GM19468 (cell line): ENCODE data around the gene NLRP6.

Source experiments
- ATAC-seq: cut with Tn5 transposase; IDR thresholded peaks from one replicate; pipeline ENCODE4 v1.9.1; 2021; ENCODE audit warnings: mild to moderate bottlenecking, moderate library complexity, moderate number of reproducible peaks; ENCODE audit not compliant: unreplicated experiment; ENCODE audit errors: extremely low read depth

The NLRP6 gene

DNA sequence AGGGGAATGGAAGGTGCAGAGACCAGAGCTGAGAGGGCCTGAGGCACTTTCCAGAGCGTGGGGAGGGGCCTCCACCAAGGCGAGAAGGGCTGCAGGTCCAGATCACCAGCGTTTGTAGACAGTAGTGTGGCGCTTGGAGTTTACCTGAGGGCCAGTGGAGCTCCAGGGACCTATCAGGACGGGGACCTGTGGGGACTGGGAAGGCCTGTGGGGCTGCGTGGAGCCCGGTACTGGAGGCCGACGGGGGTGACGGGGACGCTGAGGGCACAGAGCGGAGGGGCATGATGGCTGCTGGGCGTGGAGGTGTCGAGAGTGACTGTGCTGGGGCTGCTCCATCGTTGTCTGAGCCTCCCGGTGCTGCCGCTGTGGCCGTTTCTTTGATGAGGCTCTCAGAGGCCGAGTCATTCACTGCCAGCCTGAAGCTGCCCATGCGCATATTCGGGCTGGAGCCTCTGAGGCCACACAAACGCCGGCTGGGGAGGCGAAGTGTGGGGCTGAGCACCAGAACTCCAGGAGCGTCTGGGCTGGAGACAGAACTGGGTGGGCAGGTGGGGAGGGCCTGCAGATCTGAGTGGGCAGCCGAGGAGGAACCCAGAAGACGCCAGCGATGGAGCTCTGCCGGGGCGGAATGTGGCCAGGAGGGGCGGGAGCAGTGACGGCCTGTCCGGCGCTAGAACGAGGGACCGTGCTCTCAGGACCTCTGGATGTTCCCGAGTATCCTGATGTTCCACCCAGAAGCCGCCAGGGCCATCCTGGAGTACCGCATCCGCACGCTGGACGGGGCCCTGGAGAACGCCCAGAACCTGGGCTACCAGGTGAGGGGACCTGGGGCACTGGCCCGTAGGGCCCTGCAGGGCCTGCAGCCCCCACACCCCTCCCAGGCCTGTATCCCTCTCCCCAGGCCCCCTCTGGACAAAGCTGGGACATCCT lies 13.3 kb downstream of the NLRP6 start:
- ATAC-seq = no peak

DNA sequence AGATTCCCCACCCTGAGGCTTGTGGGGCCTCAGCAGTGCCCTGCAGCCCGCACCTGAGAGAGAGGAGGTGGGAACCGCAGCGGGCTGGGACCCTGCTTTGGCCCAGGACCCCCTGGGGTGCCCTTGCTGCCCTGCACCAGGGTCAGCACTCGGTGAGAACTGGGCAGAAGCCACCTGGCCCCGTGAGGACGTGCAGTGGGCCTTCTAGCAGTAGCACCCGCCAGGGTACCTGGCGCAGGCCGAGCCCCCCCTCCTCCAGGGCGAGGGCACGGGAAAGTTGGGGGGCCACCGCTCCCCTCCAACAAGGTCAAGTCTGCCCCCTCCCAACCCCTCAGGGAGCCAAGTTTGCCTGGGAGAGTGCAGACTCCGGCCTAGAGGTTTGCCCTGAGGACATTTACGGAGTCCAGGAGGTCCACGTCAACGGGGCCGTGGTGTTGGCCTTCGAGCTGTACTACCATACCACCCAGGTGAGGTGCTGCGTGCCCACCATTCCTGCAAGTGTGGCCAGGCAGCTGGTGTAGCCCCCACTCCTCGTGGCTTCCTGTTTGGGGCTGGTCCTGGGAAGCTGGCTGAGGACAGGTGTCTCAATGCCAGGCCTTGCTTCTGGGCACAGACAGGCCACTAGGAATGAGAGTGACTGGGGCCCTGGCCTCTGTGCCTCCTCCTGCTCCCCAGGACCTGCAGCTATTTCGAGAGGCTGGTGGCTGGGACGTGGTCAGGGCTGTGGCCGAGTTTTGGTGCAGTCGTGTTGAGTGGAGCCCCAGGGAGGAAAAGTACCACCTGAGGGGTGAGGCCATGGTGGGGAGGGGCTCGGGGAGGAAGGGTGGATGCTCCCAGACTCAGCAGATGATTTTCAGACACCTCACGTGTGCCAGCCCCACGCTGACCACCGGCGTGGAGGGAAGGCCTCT lies 14.3 kb downstream of the NLRP6 start:
- no peak for ATAC-seq

DNA sequence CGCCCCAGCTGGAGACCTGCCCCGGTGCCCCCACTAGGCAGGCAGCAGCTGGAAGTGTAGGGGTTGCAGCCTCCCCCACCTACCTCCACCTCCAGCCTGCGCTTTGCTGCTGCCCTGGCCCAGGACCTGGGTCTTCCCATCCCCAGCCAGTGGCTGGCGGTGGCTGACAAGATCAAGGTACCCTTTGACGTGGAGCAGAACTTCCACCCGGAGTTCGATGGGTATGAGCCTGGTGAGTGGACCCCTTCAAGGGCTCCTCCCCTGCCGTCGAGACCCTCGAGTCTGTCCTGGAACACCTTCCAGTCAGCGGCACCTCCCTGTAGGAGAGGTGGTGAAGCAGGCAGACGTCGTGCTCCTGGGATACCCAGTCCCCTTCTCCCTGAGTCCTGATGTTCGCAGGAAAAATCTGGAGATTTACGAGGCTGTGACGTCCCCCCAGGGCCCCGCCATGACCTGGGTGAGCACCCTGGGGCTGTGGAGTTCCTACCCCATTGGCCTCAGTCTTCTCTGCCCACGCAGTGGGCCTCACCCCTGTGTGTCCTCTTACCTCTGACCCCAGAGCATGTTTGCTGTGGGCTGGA lies 15.2 kb downstream of the NLRP6 start:
- no peak for ATAC-seq

- no peak for ATAC-seq
These were observed 15.8 kb downstream of the NLRP6 start for GRCh38 chr11:293852-294661.

GRCh38 chr11:294780-295179 lies 16.6 kb downstream of the NLRP6 start:
- no peak for ATAC-seq

DNA sequence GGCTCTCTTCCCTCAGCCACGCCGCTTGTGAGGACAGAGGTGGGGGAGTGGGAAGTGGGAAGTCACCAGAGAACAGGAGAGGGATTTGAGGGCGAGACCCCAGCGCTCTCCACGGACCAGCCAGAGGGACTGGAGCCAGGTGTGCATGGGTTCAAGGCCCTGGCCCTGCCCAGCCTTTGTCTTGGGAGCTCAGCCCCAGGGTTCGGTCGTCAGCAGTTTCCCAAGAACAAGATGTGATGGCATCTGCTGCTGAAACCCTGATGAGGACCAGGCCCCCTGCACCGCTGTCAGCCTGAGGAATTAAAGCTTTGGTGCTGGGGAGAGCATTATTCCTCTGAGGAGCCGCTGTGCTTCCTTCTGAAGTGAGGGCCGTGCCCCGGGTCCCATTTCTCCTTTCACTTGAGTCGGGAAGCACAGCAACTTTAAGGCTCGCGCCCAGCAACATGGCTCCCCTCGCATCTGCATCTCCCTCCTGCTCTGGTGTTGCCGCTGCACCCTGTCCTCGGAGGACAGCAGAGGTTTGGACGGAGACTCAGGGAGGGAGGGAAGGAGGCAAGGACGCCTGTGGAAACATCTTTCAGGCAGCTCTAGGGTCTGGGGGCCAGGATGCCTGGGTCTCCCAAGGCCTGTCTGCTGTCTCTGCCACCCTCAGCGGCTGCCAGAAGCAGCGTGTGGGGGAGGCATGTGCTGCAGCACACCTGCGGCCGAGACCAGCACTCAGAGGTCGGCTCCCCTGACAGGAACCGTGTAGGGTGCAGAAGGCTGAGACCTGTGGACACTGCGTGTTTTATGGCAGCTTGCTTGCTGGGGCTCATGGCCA lies 17.4 kb downstream of the NLRP6 start:
- no peak for ATAC-seq

DNA sequence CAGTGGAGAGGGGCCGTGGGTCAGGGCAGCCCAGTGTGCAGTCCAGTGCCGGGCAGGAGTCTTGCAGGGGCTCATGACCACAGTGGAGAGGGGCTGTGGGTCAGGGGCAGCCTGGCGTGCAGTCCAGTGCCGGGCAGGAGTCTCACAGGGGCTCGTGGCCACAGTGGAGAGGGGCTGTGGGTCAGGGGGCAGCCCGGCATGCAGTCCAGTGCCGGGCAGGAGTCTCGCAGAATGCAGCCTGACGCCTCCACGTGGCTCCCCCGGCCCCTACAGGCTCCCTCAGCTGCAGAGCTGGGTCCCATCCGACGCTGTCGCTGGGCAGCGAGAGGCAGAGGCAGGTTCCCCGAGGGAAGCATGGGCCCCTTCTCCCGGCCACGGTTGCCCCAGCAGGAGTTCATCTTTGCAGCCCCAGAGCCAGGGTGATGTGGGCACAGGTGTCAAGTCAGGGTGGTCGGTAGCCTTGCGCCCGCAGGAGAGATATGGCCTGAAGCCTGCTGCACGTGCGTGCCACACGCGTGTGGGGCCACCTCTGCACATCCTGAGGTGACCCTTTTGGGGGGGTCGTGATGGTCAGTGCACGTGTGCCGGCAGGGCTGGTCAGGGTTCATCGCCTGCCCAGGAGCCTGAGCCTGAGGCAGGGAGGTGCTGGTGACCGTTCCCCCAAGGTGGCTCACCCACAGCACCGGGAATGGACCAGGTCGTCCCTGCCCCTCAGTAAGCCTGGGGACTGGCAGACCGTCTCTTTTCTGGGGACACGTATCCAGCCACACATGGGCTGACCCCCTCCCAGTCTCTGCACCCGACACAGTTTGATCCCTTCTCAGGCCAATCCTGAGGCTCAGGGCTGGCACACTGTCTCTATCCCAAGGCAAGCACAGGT lies 18.2 kb downstream of the NLRP6 start:
- ATAC-seq = no peak

DNA sequence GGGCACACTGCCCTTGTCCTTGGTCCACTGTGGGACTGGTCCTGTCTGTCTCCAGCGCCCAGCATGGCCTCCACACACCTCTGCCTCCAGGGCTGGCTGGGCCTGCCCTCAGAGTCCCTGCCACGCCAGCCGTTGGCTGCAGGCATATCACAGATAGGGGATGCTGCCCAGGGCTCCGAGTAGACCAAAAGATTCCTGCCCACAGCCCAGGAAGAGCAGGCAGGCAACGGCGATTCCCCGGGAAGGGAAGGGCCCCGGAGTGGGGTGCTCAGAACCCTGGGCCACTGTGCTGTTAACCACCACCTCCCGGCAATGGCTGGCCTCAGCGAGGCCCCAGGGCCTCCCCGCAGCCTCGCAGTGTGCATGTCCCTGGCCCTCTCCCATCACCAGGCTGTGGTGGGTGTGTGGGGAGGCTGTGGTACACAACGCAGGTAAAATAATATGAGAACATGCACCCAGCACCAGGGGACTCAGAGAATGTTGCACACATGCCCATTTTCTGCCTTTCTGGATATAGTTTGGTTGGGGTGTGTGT lies 18.9 kb downstream of the NLRP6 start:
- no peak for ATAC-seq

GRCh38 chr11:297586-298405 lies 19.6 kb downstream of the NLRP6 start:
- no peak for ATAC-seq

DNA sequence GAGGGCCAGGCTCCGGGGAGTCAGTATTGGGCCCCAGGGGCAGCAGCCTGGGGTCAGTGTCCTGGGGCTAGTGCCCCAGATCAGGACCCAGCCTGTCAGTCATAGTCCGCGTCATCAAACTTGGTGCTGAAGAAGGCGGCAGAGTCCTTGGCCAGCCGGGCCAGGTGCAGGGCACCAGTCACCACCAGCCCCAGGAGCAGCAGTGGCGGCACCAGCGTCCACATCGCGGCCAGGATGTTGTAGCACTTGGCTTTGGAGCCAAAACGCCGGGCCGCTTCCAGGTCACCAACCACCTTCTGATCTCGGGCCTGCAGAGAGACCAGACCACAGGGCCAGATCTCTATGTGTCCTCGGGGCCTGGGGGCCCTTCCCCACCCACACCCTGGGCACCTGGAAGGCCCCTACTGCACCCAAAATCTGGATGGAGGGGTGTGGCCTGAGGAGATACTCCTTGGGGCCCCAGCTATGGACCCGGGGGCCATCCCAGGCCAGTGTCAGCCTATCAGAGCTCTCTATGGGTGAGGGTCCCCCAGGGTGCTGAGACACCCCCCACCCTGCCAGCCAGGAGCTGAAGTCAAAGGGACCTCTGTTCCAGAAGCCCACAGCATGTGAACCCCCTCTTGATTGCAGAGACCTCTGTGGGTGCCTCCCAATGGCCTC lies 20.3 kb downstream of the NLRP6 start:
- no peak for ATAC-seq

DNA sequence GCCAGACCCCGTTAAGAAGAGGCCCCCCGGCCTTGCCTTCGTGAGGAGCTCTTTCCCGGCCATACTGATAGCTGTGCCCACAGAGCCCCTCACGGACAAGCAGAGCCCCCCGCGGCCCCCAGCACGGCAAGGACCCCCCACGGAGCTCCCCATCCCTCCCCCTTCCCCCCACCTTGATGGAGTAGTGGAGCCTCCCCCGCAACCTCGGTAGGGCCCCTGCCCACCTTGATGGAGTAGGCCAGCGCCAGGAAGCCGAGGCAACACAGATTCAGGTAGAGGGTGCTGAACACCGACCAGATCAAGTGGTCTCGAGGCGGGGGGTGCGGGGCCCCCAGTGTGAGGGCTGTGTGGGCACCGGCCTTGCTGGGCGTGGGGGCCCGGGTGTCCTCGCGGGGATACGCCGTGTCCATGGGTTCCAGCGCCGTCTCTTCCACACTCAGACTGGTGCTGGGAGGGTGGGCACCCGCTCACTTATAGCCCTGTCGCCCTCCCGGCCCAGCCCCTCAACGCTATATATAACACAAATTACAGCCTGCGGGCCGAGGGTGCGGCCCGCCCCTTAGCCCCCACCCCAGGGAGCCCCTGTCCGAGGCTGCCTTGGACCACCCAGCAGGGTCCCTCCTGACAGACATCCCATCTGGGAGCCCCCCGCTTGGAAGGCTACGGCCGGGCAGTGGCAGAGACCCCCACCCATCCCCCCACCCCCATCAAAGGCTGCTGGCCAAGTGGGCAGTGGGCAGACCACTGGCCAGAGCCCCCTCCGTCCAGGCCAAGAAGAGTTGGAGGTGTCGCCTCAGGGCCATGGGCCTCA lies 21.1 kb downstream of the NLRP6 start, which contains the start of gene IFITM5:
IFITM5 (minus strand) TSS at position 446 of the 811 bp plus-strand sequence; CDS start at position 410, 36 bp downstream.
- no peak for ATAC-seq

DNA sequence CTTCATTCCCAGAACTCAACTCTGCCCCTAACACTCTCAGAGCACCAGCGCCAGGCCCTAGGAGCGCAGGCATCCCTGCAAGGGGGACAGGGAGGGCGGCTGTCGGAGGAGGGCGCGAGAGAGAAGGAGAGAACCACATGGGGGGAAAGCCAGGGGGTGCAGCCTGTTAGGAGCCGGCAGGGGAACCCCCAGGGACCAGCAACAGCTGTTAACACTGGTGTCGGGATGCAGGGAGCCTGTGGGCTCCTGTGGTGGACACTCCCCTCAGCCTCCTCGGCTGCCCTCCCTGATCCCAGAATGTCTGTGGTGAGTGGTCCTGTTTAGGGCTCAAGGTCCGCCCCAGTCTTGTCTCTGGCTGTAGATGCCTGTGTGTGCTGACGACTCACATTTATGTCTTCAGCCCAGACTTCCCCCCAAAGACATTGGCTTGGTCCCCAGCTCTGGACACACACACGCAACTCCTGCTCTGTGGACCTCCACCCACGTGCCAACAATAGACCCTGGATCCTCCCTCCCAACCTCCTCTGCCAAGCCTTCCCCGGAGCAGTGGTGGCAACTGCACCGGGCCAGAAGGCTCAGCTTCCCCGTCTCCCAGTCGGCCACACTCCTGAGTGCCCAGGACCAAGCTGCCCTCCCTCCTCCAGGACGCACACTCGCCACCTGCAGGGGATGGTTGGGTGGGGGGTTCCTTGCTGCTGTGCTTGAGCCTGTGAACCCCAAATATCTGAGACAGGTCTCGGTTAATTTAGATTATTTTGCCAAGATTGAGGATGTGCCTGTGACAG lies 21.9 kb downstream of the NLRP6 start:
- no peak for ATAC-seq

DNA sequence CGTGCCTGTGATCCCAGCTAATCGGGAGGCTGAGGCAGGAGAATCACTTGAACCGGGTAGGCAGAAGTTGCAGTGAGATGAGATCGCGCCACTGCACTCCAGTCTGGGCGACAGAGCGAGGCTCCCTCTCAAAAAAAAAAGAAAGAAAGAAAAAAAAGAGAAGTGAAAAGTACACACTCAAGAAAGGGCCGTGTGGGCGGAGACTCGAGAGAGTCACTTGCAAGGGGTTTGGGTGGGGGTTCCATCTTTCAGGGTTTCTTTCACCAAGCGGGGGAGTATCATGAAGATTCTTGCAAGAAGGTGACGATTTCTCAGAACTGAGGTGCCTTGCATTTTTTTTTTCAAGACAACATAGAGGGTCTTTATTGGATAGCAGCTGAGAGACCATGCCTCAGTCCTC lies 25.2 kb downstream of the NLRP6 start:
- ATAC-seq = no peak

- ATAC-seq = no peak
These were observed 25.9 kb downstream of the NLRP6 start for GRCh38 chr11:304061-304506.
